ENCODE measurements around the gene IFNK. TPM values are rescaled to one million over a fixed set of nuclear protein-coding genes. Genes with fewer than 3 reads are reported as not detected.

The IFNK gene
- not detected for total RNA-seq

GRCh38 chr9:27524236-27524635, at the start of gene IFNK:
Gene IFNK, plus strand, starts transcription at chr9:27524290. Its CDS starts 47 bp downstream, at chr9:27524337.

GRCh38 chr9:27529316-27530278, 5.5 kb downstream of the IFNK start, which contains the start of gene MOB3B:
Gene MOB3B, minus strand, starts transcription at chr9:27529814. Its CDS starts 74,264 bp downstream, at chr9:27455550.

GRCh38 chr9:27572918-27573633, 49.0 kb downstream of the IFNK start, which contains the start of gene C9orf72:
Gene C9orf72, minus strand, starts transcription at chr9:27573481. Its CDS starts 6,361 bp downstream, at chr9:27567120.

Other genes with a start within 250 kb of the IFNK start
- gene EQTN, start 227.1 kb upstream of the IFNK start, total RNA-seq: 8.1 TPM
- 20.7 TPM for gene MOB3B, start 5.5 kb downstream of the IFNK start, total RNA-seq
- 82.3 TPM for gene C9orf72, start 49.2 kb downstream of the IFNK start, total RNA-seq

Data from parietal lobe (tissue), 1 donor.